Heart left ventricle (tissue), 13 donors: ENCODE data around the gene PCNT.

Experiments used
- CTCF ChIP-seq, 12 donors: fragments of 200-600 bp; sonication (generic) in 4 of 12; IDR thresholded peaks; one replicate each; pipeline versions ENCODE4 v1.5.0 to v1.8.0; 2018 to 2022; ENCODE audit warnings: antibody characterized with exemption in 12 of 12, mild to moderate bottlenecking in 5 of 12
- POLR2A ChIP-seq, 2 donors: fragments of 450-650 bp; IDR thresholded peaks; one replicate each; pipeline ENCODE4 v1.6.1; 2017; ENCODE audit warnings: antibody characterized with exemption in 2 of 2, mild to moderate bottlenecking in 2 of 2, moderate library complexity in 2 of 2
- donor health status: ischemic (EF 13 %, LVEDD 7.1; RV severe dilation, severe dysfunction).
- donor health status: DM: no; HTN: yes; CAD: no.
- donor health status: DM: no; HTN: no; CAD: no.
- donor health status: ischemic (EF 25% LVEDD 6.9; RV normal size, moderate dysfunction).
- donor health status: ischemic (EF 25% LVEDD 5.7; RV mildly dilated, moderate dysfunction).
- donor health status: ischemic (EF 35%, LVEDD 5.7; RV mildly dilated, moderate dysfunction).
- donor health status: nonischemic (EF 11% LVEDD 7.7; RV severe dilation, severe dysfunction).
- donor health status: DM: yes; HTN: yes; CAD: no.
- donor health status: PGD.
- donor health status: ischemic (EF 29% LVEDD 5.4; RV normal size, mild dysfunction).
- donor health status: nonischemic (EF 23%, LVEDD 6.1; RV moderate dilation, normal function).

DNA sequence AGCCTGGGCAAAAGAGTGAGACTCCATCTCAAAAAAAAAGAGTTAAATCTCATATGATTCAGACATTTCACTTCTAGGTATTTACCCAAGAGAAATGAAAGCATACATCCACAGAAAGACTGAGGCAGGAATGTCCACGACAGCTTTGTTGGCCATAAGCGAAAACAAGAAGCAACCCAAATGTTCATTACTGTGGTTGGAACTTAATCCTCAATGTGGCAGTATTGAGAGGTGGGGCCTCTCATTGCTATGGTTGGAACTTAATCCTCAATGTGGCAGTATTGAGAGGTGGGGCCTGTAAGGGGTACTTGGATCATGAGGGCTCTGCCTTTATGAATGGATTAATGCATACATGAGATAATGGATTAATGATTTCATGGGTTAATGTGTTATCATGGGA, 15.5 kb upstream of the PCNT start:
- TF ChIP-seq CTCF (IDR thresholded peaks at IDR 0.05) = no peak
- no peak for TF ChIP-seq POLR2A (IDR thresholded peaks at IDR 0.05)
